Measurements from ENCODE around the gene TOX2.

Gene TOX2

DNA sequence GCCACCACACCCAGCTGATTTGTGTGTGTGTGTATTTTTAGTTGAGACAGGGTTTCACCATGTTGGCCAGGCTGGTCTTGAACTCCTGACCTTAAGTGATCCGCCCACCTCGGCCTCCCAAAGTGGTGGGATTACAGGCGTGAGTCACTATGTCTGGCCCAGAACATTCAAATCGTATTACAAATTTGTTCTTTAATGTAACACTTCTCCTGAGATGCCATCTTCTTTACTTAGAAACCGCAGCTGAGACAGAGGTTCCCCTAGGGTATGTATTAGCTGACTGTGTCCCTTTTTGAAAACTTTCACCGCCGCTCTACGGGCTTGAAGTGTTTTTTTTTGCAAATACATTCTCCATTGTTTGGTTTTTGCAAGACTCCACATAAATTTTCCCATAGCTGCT is 62.6 kb downstream of the TOX2 start:
- Mint-ChIP-seq H3K4me1 (ENCODE audit: low read depth) (peaks cover 14% of the 10 kb centered on the region), H3K27me3 (ENCODE audit: low read depth) (peaks cover 14% of the 10 kb centered on the region)
- DNase-seq (ENCODE audit: low spot score) = no peak

DNA sequence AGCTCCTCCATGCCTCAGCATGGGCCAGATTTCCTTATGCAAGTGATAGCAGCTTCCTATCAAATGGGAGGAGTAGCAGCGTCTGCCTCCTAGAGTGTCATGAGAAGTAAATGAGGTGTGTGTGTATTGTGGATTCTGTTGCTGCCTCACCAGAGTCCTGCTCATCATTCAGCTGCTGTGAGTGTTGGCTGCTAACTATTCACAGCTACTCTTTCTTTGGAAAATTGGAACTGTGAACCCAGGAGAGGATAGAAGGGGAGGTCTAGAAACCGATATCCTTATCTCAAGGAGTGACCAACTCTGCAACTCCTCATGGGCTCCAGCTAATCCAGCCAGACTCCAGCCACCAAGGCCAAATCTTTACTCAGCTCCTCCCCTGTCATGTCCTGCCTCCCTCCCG is 63.3 kb downstream of the TOX2 start:
- peaks cover 13% of the 10 kb centered on the region for H3K36me3 Mint-ChIP-seq (ENCODE audit: low read depth)
- H3K4me1 Mint-ChIP-seq (ENCODE audit: low read depth) = peaks cover 14% of the 10 kb centered on the region
- peaks cover 4% of the 10 kb centered on the region for H3K9me3 Mint-ChIP-seq
- no peak overlapping the region for H3K4me3 Mint-ChIP-seq
- peaks cover 16% of the 10 kb centered on the region for H3K27me3 Mint-ChIP-seq (ENCODE audit: low read depth)
- DNase-seq (ENCODE audit: low spot score) = no peak
- no peak overlapping the region for H3K27ac Mint-ChIP-seq

More for the DNA sequence above, 62.6 kb downstream of the TOX2 start:
- peaks cover 13% of the 10 kb centered on the region for H3K36me3 Mint-ChIP-seq (ENCODE audit: low read depth)
- H3K27ac Mint-ChIP-seq = no peak overlapping the region
- no peak overlapping the region for H3K4me3 Mint-ChIP-seq
- H3K9me3 Mint-ChIP-seq = peaks cover 4% of the 10 kb centered on the region

DNA sequence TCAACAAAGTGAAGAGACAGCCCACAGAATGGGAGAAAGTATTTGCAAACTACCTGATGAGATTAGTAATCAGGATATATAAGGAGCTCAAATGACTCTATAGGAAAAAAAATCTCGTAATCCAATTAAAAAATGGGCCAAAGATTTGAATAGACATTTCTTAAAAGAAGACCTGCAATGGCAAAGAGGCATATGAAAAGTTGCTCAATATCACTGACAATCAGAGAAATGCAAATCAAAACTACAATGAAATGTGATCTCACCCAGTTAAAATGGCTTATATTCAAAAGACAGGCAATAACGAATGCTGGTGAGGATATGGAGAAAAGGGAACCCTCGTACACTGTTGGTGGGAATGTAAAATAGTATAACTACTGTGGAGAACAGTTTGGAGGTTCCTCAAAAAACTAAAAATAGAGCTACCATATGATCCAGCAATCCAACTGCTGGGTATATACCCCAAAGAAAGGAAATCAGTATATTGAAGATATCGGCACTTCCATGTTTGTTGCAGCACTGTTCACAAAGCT is 65.0 kb downstream of the TOX2 start:
- peaks cover 4% of the 10 kb centered on the region for H3K9me3 Mint-ChIP-seq
- peaks cover 13% of the 10 kb centered on the region for H3K36me3 Mint-ChIP-seq (ENCODE audit: low read depth)
- H3K4me1 Mint-ChIP-seq (ENCODE audit: low read depth) = peaks cover 22% of the 10 kb centered on the region
- DNase-seq (ENCODE audit: low spot score) = no peak
- peaks cover 16% of the 10 kb centered on the region for H3K27me3 Mint-ChIP-seq (ENCODE audit: low read depth)
- no peak overlapping the region for H3K4me3 Mint-ChIP-seq
- no peak overlapping the region for H3K27ac Mint-ChIP-seq

DNA sequence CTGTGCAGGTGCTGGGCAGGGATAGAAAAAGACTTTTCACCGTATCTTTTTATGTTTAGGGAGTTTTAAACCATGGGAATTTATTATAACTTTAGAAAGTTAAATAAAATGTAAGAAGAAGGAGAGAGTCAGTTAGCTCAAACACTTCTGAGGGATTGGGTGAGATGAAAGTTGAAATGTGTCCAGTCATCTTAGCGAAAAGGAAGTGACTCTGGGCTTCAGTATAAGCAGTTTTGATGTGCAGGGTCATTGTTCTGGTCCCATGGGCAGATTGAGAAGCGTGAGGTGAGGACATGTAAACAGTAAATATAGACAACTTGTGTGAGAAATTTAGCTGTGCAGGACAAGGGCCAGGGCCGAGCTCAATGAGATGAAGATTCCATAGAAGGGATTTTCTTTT is 66.9 kb downstream of the TOX2 start:
- H3K4me3 Mint-ChIP-seq = no peak overlapping the region
- H3K27me3 Mint-ChIP-seq (ENCODE audit: low read depth) = peaks cover 19% of the 10 kb centered on the region
- no peak for DNase-seq (ENCODE audit: low spot score)
- no peak overlapping the region for H3K27ac Mint-ChIP-seq
- H3K4me1 Mint-ChIP-seq (ENCODE audit: low read depth) = peaks cover 19% of the 10 kb centered on the region
- H3K9me3 Mint-ChIP-seq = peaks cover 2% of the 10 kb centered on the region
- peaks cover 4% of the 10 kb centered on the region for H3K36me3 Mint-ChIP-seq (ENCODE audit: low read depth)

DNA sequence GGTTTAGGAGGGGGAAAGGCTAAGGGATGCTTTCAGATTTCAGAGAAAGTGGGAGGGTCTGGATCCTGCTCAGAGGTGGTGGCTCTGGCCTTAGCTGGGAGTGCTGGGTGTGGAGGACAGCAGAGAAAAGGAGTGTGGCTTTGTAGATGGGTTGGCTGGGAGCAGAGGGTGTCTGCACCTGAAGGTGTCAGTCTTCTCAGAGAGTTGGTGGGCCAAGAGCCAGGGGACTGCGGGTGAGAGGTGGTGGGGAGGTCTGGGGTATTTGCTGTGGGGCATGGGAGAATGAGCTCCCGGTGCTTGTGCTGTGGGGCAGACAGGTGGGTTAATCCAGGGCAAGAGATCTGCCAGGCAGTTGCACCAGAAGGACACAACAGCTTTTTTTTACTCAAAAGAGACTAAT is 67.4 kb downstream of the TOX2 start:
- Mint-ChIP-seq H3K27me3 (ENCODE audit: low read depth) (peaks cover 19% of the 10 kb centered on the region), H3K36me3 (ENCODE audit: low read depth) (peaks cover 3% of the 10 kb centered on the region), H3K4me1 (ENCODE audit: low read depth) (peaks cover 20% of the 10 kb centered on the region), H3K27ac (peak overlapping the region; percentile 17), H3K4me3 (no peak overlapping the region), H3K9me3 (no peaks in the 10 kb centered on the region)
- DNase-seq (ENCODE audit: low spot score) = no peak

DNA sequence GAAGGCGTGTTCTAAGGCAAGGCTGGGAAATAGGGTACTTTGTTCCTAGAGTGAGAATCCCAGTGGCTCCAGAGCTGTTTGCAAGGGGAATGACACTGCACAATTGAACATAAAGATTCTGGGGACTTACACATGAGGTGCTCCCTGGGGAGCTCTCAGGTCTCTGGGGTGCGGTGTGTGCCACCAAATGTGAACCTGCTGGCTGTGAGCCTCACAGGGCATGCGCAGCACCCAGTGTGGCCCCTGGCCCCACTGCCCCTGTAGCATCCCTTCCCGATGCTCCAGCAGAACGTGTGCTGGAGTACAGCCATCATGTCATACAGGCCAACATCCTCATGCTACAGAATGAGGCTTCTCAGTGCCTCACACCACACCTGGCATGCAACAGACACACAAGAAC is 68.2 kb downstream of the TOX2 start:
- H3K9me3 Mint-ChIP-seq = no peaks in the 10 kb centered on the region
- H3K36me3 Mint-ChIP-seq (ENCODE audit: low read depth) = peaks cover 3% of the 10 kb centered on the region
- H3K4me1 Mint-ChIP-seq (ENCODE audit: low read depth) = peaks cover 25% of the 10 kb centered on the region
- no peak overlapping the region for H3K27ac Mint-ChIP-seq
- no peak overlapping the region for H3K4me3 Mint-ChIP-seq
- no peak for DNase-seq (ENCODE audit: low spot score)
- peaks cover 19% of the 10 kb centered on the region for H3K27me3 Mint-ChIP-seq (ENCODE audit: low read depth)

DNA sequence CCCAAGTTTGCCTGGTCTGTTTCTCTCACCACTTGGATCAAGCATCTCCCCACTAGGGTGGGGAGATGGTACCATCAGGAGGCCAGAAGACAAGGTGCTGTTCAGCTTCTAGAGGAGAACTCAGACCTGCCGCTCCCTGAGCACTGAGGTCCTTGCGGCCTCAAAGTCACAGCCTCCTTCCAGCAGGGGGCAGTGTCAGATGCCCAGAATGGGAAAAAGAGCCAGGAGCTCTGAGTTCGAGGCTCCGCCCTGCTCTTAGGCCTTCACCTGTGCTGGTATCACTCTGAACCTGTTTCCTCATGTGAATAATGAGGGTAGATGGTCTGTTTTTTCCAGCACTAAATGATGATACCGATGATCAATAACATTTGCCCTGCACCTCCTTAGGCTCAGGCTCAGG is 68.7 kb downstream of the TOX2 start:
- no peak overlapping the region for H3K27ac Mint-ChIP-seq
- H3K4me3 Mint-ChIP-seq = no peak overlapping the region
- H3K9me3 Mint-ChIP-seq = no peaks in the 10 kb centered on the region
- peaks cover 3% of the 10 kb centered on the region for H3K36me3 Mint-ChIP-seq (ENCODE audit: low read depth)
- H3K27me3 Mint-ChIP-seq (ENCODE audit: low read depth) = peaks cover 21% of the 10 kb centered on the region
- peaks cover 29% of the 10 kb centered on the region for H3K4me1 Mint-ChIP-seq (ENCODE audit: low read depth)
- DNase-seq (ENCODE audit: low spot score) = no peak

DNA sequence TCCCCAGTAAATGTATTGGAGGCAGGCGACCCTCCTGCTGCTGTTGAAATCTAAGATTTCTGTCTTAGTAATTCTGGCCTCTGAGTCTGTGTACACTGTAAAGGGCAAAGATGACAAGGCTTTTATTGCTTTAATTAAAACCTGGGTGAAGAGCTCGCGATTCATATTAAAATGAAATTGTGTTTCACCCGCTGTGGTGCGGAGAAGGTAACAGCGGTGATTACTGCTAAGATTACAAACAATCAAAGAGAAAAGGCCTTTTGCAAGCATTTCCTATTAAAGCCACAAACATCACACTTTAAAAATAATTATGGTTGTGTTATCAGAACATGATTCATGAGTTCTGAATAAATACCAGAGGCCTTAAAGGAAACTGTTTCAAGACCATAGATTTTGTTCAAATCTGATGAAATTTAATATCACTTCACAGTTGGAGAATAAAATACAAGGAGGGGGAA is 69.3 kb downstream of the TOX2 start:
- H3K36me3 Mint-ChIP-seq (ENCODE audit: low read depth) = peaks cover 3% of the 10 kb centered on the region
- H3K27me3 Mint-ChIP-seq (ENCODE audit: low read depth) = peaks cover 17% of the 10 kb centered on the region
- H3K9me3 Mint-ChIP-seq = no peaks in the 10 kb centered on the region
- no peak overlapping the region for H3K4me3 Mint-ChIP-seq
- H3K4me1 Mint-ChIP-seq (ENCODE audit: low read depth) = peaks cover 31% of the 10 kb centered on the region
- no peak overlapping the region for H3K27ac Mint-ChIP-seq
- no peak for DNase-seq (ENCODE audit: low spot score)

DNA sequence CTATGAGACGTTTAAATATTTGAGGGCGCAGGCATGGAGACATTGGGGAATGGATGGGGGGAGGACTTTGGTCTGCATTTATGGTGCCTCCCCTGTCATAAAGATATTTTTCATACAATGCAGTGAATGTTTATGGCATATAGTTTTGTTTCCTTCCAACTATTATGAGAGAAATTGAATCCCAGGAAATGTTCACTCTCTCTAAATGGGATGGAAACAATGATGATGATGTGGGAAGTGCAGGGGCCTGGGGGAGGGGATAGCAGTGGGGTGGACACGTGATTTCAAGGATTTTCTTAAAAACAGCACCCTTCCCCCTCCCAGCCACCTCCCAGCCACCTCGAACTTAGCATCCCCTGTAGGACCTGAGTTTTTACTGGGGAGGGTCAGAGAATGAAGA is 69.9 kb downstream of the TOX2 start:
- H3K27ac Mint-ChIP-seq = no peak overlapping the region
- peaks cover 31% of the 10 kb centered on the region for H3K4me1 Mint-ChIP-seq (ENCODE audit: low read depth)

DNA sequence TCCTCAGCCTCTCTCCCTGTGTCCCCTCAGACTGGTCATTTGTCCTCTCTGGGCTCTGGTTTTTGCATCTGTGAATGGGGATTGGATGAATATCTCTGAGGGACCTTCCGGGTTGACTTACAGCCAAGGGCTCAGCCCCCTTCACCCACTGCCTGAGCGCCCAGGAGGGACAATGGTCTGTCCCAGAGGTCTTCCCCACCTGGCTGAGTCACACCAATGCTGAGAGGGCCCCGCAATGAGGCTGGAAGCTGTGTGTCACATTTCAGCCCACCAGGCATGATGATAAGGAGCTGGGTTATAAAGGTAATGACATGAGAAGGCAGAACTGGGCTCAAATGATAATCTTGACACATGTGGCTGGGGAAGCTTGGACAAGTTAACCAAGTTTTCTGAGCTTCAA is 70.5 kb downstream of the TOX2 start:
- Mint-ChIP-seq H3K4me3 (no peak overlapping the region), H3K27me3 (ENCODE audit: low read depth) (peaks cover 8% of the 10 kb centered on the region), H3K36me3 (ENCODE audit: low read depth) (peaks cover under 1% of the 10 kb centered on the region), H3K4me1 (ENCODE audit: low read depth) (peaks cover 31% of the 10 kb centered on the region), H3K9me3 (peaks cover 3% of the 10 kb centered on the region), H3K27ac (no peak overlapping the region)
- DNase-seq (ENCODE audit: low spot score) = no peak

More for the DNA sequence above, 69.9 kb downstream of the TOX2 start:
- no peak overlapping the region for H3K4me3 Mint-ChIP-seq
- peaks cover 3% of the 10 kb centered on the region for H3K9me3 Mint-ChIP-seq
- peaks cover 3% of the 10 kb centered on the region for H3K36me3 Mint-ChIP-seq (ENCODE audit: low read depth)
- DNase-seq (ENCODE audit: low spot score) = no peak
- peaks cover 12% of the 10 kb centered on the region for H3K27me3 Mint-ChIP-seq (ENCODE audit: low read depth)

DNA sequence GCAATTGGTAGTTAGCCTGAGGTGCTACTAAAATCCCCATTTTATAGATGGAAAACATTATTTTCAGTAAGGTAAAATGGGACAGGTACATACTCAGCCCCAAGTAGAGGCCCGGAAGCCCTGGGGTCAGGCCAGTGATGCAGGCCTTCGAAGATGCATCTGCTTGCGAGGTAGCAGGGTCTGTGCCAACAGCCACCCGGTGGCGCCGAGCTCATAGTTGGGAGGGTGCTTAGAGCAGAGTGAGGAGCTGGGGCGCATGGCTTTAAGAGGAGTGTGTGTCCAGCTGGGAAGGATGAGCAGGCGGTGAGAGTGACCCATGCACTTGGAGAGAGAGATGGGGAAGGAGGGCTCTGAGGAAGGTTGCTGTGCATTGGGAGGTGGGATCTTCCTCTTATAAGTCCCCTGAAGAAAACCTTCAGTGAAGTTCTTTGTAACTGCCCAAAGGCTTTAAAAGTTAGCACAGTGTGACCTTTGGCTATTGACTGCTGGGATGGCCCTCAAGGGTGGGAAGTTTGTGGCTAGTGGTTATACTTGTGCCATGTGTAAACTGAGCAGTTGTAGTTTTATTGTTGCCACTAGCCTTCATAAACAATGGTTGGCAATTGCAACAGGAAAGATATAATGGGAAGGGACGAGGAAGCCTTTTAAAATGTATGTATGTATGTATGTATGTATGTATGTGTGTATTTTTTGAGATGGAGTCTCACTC is 71.1 kb downstream of the TOX2 start:
- H3K9me3 Mint-ChIP-seq = peaks cover 3% of the 10 kb centered on the region
- H3K36me3 Mint-ChIP-seq (ENCODE audit: low read depth) = no peaks in the 10 kb centered on the region
- H3K4me1 Mint-ChIP-seq (ENCODE audit: low read depth) = peaks cover 31% of the 10 kb centered on the region
- peaks cover 7% of the 10 kb centered on the region for H3K27me3 Mint-ChIP-seq (ENCODE audit: low read depth)
- H3K27ac Mint-ChIP-seq = no peak overlapping the region
- no peak for DNase-seq (ENCODE audit: low spot score)
- H3K4me3 Mint-ChIP-seq = no peak overlapping the region

DNA sequence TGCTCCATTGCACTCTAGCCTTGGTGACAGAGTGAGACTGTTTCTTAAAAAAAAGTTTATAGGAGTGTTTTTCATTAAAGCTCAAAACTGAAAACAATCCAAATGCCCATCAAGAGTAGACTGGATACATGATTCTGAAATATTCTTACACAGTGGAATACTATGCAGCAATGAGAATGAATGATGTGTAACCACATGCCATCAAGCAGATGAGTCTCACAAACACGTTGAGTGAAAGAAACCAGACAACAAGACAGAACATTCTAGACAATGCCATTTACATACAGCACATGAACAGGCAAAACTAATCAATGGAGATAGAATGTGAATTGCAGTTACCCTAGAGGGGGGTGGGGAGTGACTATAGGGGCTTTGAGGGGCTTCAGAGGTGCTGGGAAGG is 72.4 kb downstream of the TOX2 start:
- Mint-ChIP-seq H3K9me3 (peaks cover 3% of the 10 kb centered on the region), H3K27me3 (ENCODE audit: low read depth) (peaks cover 7% of the 10 kb centered on the region), H3K4me1 (ENCODE audit: low read depth) (peaks cover 24% of the 10 kb centered on the region), H3K36me3 (ENCODE audit: low read depth) (no peaks in the 10 kb centered on the region), H3K4me3 (no peak overlapping the region), H3K27ac (no peak overlapping the region)
- DNase-seq (ENCODE audit: low spot score) = no peak

DNA sequence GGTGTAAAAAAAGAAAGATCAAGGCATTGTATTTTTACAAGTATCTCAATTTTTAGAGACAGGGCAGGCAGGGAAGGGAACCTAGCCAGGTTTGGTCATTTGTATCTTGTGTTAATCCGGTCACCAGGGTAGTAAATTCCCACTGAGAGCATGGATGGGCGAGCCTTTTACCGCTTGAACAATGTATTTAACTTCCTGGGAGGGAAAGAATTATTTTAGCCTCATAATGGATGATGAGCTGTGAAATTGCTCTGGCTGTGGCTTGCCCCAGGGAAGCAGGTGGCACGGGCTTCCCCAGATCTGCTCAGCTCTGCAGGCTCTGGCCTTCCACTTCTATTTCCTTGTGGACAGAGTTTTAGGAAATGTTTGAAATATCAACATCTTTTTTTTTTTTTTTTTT is 72.9 kb downstream of the TOX2 start:
- Mint-ChIP-seq H3K36me3 (ENCODE audit: low read depth) (no peaks in the 10 kb centered on the region), H3K27ac (no peak overlapping the region), H3K4me1 (ENCODE audit: low read depth) (peaks cover 22% of the 10 kb centered on the region), H3K27me3 (ENCODE audit: low read depth) (peaks cover 7% of the 10 kb centered on the region), H3K4me3 (no peak overlapping the region), H3K9me3 (peaks cover 3% of the 10 kb centered on the region)
- DNase-seq (ENCODE audit: low spot score) = no peak

DNA sequence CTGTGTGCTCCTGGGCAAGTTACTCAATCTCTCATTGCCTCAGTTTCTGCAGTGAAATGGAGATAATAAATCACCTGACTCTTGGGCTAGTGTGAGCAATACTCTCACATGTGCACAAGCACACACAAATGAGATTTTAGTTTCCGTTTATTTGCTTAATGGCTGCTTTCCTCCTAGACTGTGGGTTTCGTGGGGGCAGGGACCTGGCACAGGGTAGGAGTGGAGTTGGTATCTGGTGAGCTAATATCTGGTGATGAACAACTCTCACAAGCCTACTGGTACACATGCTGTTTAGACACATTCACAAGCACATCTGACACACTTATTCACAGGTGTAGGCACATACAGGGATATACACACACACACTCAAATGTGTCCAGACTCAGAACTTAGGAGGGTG is 73.8 kb downstream of the TOX2 start:
- Mint-ChIP-seq H3K4me1 (ENCODE audit: low read depth) (peaks cover 22% of the 10 kb centered on the region), H3K27me3 (ENCODE audit: low read depth) (peaks cover 5% of the 10 kb centered on the region), H3K9me3 (peaks cover 3% of the 10 kb centered on the region), H3K27ac (no peak overlapping the region), H3K4me3 (no peak overlapping the region), H3K36me3 (ENCODE audit: low read depth) (no peaks in the 10 kb centered on the region)
- DNase-seq (ENCODE audit: low spot score) = no peak

DNA sequence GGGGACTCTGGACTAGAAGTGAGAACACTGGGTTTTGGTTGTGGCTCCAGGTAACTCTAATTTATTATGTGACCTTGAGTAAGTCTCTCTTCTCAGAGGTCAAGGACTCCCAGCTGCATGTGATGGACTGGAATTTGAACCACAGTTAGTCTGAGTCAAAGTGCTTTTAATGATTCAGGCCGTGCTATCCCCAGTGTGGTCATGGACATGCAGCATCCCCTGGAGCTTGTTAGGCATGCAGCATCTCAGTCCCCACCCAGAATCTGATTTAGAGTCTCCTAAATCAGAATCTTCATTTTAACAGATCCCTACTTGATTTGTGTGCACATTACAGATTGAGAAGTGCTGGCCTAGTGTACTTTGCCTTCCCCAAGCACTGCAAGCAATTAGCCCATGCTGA is 74.2 kb downstream of the TOX2 start:
- peaks cover 9% of the 10 kb centered on the region for H3K27me3 Mint-ChIP-seq (ENCODE audit: low read depth)
- no peaks in the 10 kb centered on the region for H3K36me3 Mint-ChIP-seq (ENCODE audit: low read depth)
- no peak for DNase-seq (ENCODE audit: low spot score)
- peaks cover 20% of the 10 kb centered on the region for H3K4me1 Mint-ChIP-seq (ENCODE audit: low read depth)
- H3K27ac Mint-ChIP-seq = no peak overlapping the region
- H3K9me3 Mint-ChIP-seq = peaks cover 3% of the 10 kb centered on the region
- H3K4me3 Mint-ChIP-seq = no peak overlapping the region
